NCI-H748 treated with DMSO at 0.1 percent for 48 hours (cell line): ENCODE results near the gene ASPHD2.
"Not testable (repeated sequence)": the region's sequence is repeated elsewhere in the genome, so short reads cannot be mapped to it uniquely, and the experiment has no call there.

Experiments
- DNase-seq: peaks from one replicate; lab custom pipeline; 2025; lab: John Stamatoyannopoulos, UW

Gene ASPHD2

DNA sequence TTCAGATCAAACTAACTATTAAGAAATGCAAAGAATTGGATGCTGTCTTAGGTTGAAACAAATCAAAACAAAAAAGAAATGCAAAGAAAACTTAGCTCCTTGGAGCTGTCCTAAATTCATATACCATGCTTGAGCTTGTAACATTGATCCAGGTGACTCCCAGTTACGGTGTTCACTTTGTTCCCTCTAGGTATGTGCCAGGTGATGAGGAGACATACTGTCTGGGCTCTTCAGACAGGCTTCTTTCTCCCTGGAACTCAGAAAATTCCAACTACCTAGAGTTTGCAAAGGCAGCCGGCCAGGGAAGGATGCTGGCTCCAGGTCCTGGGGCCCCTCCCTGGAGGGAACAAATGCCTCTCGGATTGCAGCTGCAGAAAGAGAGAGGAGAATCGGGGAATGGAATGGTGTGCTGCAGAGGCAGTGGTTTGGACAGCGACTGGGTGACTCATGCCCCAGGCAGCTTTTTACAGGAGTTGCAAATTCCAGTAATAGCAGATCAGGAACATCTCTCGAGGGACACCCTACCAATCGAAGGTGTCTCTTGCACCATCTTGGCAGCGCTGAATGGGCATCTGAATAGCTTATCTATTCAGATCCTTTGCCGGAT lies 12.3 kb upstream of the ASPHD2 start:
- no peak for DNase-seq

DNA sequence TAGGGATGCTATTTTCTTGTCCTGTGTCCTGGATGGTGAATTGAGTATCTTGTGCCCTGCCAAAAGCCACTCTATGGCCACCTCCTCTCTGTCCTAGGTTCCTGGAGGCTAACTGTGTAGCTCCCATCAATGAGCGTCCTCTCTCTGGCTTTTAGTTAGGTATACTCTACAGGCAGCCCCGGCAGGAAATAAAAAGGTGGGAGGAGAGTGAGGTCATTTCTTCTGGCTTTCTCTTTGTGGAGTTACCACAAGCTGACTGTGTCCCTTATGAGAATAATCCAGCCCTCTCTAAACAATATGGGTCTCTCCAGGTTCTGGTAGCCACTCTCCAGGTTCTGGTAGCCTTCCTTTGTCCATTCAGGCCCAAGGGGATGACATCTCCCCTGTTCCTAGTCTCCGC lies 11.7 kb upstream of the ASPHD2 start:
- no peak for DNase-seq

DNA sequence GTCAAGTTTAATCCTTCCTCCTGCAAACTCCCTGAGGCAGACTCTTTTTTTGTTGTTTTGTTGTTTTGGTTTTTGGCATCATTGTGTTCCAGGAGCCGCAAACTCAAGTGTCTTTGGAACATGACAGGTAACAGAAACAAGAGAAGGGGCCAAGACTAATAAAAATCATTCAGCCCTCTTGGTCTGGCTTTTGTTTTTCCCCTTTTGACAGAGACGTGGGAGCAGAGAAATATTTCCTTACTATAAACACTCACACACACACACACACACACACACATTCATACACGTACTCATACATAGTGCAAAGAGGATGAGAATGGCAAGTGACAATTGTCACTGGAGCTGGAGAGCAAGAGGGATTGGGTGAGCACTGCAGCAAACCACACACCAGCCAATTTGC lies 10.4 kb upstream of the ASPHD2 start:
- no peak for DNase-seq

DNA sequence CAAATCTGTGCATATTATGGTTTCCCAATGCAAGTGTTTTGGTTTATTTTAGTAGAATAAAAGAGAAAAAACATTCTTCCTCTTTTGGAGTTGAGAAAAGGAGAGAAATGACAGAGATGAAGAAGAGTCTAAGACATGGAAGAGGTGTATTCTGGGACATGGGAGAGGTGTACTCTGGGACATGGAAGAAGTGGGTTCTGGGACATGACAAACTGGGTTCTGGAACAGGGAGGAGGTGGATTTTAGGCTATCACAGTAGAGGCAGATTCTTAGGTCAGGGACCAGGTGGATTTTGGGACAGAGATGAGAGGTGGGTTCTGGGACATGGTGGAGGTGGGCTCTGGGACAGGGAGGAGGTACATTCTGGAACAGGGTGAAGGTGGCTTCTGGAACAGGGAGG lies 2.1 kb upstream of the ASPHD2 start:
- DNase-seq: no peak

DNA sequence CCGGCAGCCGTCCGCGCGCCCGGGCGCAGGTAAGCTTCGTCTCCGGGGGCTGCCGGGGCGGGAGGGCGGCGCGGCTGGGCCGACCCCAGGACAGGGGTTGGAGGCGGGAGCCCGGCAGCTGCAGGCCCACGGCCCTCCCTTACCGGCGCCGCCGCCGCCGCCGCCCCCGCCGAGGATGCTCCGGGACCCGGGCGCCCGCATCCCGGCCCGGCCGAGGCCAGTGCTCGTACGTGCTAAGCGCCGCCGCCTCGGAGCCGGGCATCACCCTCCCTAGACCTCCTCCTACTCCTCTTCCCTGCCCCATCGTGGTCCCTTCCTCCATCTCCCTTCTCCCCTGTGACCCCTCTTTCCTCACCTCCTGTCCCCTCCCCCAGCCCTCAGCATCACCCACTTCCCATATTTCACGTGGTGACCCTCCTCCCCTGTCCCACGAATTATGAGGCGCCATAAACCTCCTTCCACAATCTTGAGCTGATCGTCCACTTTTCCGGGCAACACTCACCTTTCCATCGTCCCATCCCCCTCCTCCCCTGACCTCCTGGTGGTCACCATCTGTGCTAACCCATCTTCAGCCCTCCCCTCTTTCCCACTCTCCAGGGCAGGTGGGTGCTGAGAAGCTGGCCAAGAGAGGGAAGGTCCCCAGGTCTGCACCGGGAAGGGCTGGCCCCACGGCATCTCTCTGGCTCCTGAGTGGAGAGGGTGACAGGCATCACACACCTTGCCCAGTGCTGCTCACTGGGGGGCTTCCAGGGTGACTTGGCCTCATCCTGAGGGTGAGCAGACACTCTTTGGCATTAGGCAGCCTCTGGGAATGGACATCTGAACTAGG lies 612 bp downstream of the ASPHD2 start:
- no peak for DNase-seq

DNA sequence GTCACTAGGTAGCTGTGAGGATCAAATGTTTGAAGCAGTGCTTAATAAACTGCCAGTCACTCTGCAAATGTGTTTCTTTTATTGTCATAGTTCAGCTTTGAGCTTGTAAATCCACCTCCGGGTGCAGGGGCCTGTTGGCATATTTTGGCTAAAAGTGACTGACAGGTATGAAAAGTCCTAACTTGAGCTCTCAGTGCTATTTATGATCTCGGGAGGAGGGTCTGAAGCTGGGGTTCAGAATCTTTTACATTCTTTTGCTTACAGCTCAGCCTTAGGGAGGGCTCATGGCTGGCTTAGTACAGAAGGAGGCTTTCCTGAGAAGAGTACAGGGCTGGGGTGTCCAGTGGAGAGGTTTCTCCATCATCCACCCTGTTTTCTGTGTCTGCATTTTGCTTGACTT lies 1.5 kb downstream of the ASPHD2 start:
- DNase-seq: no peak

DNA sequence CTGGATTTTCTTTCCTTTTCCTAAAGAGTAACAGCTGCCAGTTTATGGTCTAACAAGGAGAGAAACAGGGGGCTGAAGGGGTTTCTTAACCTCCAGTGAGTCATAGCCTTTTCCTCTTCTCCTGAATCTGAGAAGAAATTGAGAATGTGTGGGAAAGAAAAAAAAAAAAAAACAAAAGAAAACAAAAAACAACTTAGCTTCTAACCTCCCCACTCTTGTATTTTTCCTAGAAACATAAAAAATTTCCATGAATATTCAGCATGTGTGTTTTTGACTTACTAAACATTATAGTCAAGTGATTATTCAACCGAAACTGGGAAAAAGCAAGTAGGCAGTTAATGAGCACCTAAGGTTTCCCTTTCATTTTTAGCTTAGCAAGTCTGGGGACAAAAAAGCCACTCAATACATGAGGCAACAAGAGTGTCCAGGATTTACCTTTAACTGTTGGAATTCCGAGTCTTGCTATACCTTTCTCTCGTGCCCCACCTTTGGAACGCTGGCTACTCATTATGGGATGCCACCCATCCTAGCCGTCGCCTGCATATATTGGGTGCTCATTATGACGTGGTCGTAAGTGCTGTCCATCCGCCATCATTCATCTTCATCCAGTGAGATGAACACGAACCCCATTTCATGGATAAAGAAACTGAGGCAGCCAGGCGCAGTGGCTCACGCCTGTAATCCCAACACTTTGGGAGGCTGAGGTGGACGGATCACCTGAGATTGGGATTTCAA lies 2.4 kb downstream of the ASPHD2 start:
- DNase-seq: no peak

DNA sequence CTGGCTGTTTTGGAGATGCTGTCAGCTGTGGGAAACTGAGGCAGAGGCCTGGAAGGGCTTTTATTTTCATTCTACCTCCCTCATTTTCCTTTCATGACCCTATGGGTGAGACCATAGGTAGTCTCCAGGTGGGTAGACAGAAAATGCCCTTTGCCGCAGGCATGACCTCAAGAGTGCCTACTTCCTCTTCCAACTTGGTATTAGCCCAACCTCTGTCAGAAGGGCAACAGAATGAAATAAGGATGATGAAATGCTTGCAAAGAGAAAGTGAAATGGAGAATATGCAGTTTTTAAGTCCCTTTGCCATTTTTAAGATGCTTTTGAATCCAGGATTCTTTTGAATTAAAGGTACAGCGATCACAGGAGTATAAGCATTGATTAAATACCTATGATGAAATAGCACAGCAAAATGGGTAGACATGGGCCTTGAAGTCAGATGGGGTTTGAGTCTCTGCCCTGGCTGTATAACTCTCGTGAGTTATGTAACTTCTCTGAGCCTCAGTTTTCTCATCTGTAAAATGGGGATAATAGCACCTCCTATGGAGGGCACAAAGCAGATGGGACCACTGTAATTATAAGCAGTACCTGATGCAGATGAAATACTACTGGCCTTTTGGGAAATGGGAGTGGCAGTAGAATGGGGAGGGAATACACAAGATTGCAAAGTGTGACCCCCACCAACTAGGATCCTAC lies 3.7 kb downstream of the ASPHD2 start:
- no peak for DNase-seq

DNA sequence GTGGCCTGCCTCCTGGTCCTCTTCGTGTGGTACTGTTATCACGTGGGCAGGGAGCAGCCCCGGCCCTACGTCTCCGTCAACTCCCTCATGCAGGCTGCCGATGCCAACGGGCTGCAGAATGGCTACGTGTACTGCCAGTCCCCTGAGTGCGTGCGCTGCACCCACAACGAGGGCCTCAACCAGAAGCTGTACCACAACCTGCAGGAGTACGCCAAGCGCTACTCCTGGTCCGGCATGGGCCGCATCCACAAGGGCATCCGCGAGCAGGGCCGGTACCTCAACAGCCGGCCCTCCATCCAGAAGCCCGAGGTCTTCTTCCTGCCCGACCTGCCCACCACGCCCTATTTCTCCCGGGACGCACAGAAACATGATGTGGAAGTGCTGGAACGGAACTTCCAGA lies 4.7 kb downstream of the ASPHD2 start:
- DNase-seq: no peak

DNA sequence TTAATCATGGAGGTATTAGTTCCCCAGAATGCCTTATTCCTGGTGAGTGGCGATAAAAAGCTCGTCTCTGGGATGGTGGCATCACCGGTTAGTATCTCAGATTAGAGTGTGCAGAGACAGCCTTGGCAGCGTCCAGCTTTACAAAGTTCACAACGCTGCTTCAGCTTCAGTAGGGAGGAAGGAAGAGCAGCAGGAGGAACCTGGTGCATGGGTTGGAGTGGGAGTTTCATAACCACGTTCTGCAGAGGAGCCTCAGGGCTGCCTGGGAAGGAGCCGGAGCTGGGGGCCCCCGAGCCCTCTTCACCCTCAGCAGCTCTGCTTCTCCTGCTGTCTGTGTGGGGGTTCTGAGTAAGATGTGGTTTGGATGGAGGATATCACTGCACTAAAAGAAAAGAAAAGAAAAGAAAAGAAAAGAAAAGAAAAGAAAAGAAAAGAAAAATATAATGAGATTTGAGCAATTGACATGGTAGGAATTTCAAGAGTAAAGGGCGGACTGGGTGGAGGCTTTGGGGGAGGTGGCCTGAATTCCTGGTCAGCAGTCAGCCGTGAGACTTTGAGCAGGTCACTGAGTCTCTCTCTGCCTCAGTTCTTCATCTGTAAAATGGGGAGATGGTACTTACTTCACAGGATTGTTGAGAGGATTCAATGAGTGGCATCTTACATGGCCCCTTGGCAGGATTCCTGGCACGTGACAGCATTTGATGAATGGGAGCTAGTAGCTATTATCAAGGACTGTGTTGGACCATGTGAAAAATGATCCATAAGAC lies 6.5 kb downstream of the ASPHD2 start:
- no peak for DNase-seq

DNA sequence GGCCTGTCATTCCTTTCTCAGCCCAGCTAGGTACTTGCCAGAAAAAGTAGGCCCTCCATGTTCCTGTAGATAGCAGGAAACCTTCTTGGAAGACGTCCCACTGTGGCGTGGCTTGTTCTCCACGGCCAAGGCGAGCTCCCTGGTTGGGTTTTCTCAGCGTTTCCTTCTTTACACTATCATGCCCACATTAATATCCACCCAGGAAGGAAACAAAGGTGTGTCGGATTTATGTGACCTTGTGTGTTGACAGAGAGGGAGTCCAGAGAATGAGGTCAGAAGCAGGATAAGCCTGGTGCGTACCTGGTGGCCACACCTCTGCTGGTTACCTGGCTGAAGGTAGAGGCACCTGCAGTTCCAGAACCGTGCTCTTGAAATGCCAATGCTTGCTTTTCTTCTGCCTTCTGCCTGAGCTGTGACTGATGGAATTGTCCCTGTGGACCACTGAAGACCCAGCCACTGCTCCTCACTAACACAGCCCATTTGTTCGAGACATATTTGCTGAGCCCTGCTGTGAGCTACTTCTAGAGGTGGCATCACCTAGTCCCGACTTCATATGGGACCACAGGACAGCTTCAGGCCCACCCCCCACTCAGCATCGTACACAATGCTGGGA lies 7.9 kb downstream of the ASPHD2 start:
- no peak for DNase-seq

DNA sequence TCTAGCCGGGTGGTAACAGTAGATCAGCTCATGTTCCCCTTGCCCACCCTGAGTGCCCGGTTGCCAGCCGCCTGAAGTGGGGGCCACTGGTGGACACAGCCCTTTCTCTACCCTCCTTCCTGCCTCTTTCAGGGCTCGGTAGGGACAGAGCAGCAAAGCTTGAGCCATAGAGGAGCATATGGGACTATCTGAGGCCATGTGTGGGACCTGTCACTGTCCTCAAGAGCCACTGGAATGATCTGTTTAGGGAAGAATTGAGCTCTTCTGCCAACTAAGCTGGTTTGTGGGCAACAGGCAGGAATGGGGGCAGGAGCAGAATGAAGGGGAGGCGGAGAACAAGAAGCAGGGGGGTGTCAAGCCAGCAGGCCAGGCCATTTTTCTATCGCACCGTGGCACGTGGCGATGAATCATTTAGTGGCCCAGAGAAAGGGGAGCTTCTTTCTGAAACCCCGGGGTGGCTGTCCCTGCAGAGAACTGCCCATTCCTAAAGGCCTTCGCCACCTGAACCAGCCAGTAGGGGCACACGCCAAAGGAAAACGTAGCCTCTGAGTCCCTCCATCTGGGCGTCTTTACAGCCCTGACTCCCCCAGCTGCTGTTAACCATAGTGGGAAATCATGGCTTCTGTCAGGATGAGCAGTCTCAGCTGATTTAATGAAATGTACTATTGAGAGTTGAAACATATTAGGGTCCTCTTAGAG lies 8.8 kb downstream of the ASPHD2 start:
- no peak for DNase-seq

DNA sequence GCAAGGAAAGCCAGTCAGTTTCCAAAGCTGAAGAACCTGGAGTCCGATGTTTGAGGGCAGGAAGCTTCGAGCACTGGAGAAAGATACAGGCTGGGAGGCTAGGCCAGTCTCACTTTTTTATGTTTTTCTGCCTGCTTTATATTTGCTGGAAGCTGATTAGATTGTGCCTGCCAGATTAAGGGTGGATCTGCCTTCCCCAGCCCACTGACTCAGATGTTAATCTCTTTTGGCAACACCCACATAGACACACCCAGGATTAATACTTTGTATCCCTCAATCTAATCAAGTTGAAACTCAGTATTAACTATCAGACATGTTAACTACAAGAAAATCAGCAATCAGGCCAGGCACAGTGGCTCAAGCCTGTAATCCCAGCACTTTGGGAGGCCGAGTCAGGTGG lies 9.7 kb downstream of the ASPHD2 start:
- DNase-seq: not testable (repeated sequence)

DNA sequence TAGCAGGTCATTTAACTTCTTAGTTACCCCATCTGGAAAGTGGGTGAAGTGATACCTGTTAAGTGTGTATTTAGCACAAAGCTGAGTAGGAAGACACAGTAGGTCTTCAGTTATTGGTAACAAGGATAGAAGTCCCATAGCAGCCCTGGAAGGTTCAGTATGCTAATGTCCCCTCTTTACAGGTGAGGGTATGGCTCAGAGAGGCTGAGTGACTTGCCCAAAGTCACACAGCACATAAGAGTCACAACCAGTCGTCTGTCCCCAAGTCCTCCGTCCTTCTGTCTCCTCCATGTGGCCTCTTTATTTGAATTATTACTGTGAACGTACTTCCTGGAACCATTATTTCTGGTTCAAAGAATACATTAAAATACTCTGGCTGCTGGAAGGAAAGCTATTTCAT lies 10.5 kb downstream of the ASPHD2 start:
- no peak for DNase-seq

DNA sequence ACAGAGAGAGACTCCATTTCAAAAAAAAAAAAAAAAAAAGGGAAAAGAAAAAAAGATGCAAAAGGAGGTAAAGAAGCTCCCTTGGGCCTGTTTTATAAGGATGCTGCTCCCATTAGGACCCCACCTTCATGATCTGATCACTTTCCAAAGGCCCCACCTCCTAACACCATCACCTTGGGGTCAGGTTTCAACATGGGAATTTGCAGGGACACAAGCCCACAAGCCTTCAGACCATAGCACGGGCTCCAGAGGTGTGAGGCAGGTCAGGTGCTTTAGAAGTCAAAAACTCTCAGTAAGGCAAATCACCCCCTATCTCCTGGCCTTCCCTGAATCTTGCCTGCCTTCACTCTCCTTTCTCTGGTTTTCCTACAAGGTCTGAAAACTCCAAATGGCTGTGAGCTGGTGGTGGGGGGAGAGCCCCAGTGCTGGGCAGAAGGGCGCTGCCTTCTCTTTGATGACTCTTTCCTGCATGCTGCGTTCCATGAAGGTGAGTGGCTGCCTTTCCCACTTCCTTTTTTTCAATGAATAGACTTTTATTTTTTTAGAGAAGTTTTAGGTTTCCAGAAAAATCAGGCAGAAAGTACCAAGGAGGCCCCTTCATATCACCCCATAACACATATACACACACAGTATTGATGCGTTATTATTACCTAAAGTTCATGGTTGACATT lies 13.2 kb downstream of the ASPHD2 start:
- DNase-seq: no peak

DNA sequence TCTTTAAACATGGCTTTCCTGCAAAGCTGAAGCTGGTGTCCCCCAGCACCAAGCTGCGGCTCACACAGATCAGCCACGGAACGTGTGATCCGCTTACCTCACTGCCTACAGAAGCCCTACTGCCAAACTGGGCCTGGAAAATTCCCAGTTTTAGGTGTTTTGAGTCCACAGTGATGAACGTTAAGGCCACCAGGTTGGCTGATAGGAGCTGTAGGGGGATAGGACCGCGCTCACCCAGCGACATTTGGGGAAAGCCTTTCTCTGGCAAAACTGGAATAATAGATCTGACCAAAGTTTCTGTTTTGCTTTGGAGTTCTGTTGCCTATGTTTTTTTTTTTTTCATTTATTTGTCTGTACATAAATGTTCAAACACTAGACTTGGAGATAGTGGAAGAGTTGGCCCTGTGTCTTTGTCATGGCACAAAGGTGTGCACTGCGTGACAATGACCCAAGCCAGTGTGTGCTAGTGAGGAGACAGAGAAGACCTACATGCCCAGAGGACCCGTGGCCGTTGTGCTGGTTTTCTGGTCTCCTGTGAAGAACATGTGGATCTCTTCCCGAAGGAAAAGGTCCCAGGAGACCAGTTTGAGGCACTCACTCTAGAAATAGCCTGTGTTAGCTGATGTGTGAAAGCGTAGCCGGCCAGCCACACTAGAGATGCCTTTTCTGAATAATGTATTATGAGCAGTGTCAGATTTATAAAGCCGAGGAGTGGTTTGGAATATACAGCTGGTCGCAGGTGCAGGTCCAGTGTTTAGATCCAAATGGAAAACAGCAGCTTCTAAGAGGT lies 15.0 kb downstream of the ASPHD2 start:
- DNase-seq: no peak

DNA sequence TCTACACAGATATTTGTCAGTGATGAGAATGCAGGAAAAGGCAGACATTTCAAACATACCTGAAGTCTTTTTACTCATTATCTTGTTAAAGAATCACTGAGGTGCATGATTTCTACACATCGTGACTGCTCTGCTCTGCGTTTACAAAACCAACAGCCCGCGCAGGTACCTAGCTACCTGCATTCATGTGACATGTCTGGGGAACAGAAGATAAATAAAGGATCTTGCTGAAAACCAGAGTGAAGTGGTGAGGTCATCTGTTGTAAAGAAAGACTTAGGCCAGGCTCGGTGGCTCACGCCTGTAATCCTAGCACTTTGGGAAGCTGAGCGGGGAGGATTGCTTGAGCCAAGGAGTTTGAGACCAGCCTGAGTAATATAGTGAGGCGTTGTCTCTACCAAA lies 15.7 kb downstream of the ASPHD2 start:
- no peak for DNase-seq

DNA sequence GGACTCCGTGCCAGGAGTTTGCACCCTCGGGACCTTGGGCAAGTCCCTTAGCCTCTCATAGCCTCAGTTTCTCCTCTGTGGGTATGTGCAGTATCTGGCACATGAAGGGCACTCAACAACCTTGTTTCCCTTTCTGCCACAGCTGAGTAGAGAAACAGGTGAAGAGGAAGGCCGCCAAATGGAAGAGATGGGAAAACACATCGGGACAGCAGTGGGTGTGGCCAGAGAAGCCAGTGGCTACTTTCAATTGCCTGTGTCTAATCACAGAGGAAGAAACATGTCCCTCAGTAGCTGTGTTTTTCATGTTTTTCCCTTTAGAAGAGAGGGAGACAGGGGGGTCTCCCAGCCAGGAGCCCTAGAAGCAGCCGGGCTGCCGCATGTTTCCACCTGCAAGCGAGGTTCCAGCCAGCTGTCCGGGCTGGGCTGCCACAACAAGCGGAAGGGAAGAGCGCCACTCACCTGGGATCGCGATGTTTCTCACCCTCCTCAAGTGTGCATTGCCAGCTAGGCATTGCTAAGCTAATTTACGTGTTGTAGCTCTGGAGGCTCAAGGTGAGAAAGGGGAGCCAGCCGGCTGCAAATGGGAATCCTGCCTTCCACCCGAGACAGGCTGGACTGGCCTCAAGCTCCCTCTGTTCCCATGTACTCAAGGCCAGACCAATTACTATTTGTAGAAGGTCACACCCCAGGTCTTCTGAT lies 16.7 kb downstream of the ASPHD2 start:
- no peak for DNase-seq
